SK-N-SH treated with all-trans-retinoic acid at 6 μM for 48 hours (cell line): ENCODE results near the gene VEGFC.

Experiments
- PPARA ChIP-seq: fragments of 250-450 bp; sonication (Bioruptor Pico); IDR thresholded peaks from 2 replicates; pipeline ENCODE4 v1.5.0; 2020; ENCODE audit warnings: mild to moderate bottlenecking, borderline replicate concordance
- RARB ChIP-seq: fragments of 250-450 bp; sonication (Bioruptor Pico); IDR thresholded peaks from 2 replicates; pipeline ENCODE4 v1.8.0; 2021; ENCODE audit warnings: mild to moderate bottlenecking, moderate library complexity
- SNAI2 ChIP-seq: fragments of 250-450 bp; sonication (Bioruptor Pico); IDR thresholded peaks from 2 replicates; pipeline ENCODE4 v1.5.0; 2020; ENCODE audit warnings: mild to moderate bottlenecking, moderate library complexity
- TOX ChIP-seq: fragments of 250-450 bp; sonication (Bioruptor Pico); IDR thresholded peaks from 2 replicates; pipeline ENCODE4 v1.8.0; 2021; ENCODE audit warnings: mild to moderate bottlenecking, moderate library complexity, borderline replicate concordance
- ZFP3 ChIP-seq: fragments of 250-450 bp; sonication (Bioruptor Pico); IDR thresholded peaks from 2 replicates; pipeline ENCODE4 v1.5.0; 2020; ENCODE audit warnings: mild to moderate bottlenecking, moderate library complexity
- ZFP30 ChIP-seq: fragments of 450-650 bp; formaldehyde crosslinking; IDR thresholded peaks from 2 replicates; pipeline ENCODE4 v1.5.0; 2022; ENCODE audit warnings: mild to moderate bottlenecking, moderate library complexity
- ZNF565 ChIP-seq: fragments of 450-650 bp; formaldehyde crosslinking; conservative IDR thresholded peaks from 2 replicates; pipeline ENCODE4 v1.5.0; 2020; ENCODE audit warnings: low read depth, mild to moderate bottlenecking, moderate library complexity
- ZNF70 ChIP-seq: fragments of 450-650 bp; formaldehyde crosslinking; IDR thresholded peaks from 2 replicates; pipeline ENCODE4 v1.5.0; 2020; ENCODE audit warnings: mild to moderate bottlenecking, moderate library complexity
- ZNF8 ChIP-seq: fragments of 450-650 bp; formaldehyde crosslinking; IDR thresholded peaks from 2 replicates; pipeline ENCODE4 v1.5.0; 2020; ENCODE audit warnings: mild to moderate bottlenecking, moderate library complexity
- TF ChIP-seq, protein P1 (sequence below): fragments of 250-450 bp; sonication (Bioruptor Pico); IDR thresholded peaks from 2 replicates; pipeline ENCODE4 v1.8.0; 2020; ENCODE audit warnings: mild to moderate bottlenecking, moderate library complexity, borderline replicate concordance
- TF ChIP-seq, protein P2 (sequence below): fragments of 250-450 bp; sonication (Bioruptor Pico); IDR thresholded peaks from 2 replicates; pipeline ENCODE4 v1.5.1; 2020; ENCODE audit warnings: low read depth, mild to moderate bottlenecking, moderate library complexity

DNA sequence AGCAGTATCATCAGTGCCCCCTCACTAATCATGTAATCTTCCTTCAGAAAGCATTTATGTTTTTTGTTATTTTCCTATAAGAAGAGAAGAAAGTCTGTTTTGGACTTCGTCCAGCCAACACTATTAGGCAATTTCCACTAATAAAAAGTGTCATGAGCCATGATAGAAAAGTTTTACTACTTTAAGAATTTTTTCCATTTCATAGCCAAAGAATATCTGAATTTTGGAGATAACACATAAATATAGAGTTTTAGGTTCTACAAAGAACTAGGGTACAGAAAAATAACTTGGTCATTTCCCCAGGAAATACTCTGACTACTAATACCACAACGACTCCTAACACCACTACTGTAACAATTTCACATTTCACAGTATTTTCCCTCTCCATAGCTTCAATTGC, 41.8 kb upstream of the VEGFC start:
- TF ChIP-seq ZNF70 (CRISPR knock-in tag) (no peak), ZNF8 (CRISPR knock-in tag) (no peak), ZFP3 (no peak), SNAI2 (no peak), ZFP30 (CRISPR knock-in tag) (no peak), RARB (CRISPR knock-in tag) (no peak), PPARA (CRISPR knock-in tag) (no peak), TOX (CRISPR knock-in tag) (no peak), ZNF565 (no peak)
- TF ChIP-seq, protein P1, sequence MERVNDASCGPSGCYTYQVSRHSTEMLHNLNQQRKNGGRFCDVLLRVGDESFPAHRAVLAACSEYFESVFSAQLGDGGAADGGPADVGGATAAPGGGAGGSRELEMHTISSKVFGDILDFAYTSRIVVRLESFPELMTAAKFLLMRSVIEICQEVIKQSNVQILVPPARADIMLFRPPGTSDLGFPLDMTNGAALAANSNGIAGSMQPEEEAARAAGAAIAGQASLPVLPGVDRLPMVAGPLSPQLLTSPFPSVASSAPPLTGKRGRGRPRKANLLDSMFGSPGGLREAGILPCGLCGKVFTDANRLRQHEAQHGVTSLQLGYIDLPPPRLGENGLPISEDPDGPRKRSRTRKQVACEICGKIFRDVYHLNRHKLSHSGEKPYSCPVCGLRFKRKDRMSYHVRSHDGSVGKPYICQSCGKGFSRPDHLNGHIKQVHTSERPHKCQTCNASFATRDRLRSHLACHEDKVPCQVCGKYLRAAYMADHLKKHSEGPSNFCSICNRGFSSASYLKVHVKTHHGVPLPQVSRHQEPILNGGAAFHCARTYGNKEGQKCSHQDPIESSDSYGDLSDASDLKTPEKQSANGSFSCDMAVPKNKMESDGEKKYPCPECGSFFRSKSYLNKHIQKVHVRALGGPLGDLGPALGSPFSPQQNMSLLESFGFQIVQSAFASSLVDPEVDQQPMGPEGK (CRISPR knock-in tag), result no peak
- TF ChIP-seq, protein P2, sequence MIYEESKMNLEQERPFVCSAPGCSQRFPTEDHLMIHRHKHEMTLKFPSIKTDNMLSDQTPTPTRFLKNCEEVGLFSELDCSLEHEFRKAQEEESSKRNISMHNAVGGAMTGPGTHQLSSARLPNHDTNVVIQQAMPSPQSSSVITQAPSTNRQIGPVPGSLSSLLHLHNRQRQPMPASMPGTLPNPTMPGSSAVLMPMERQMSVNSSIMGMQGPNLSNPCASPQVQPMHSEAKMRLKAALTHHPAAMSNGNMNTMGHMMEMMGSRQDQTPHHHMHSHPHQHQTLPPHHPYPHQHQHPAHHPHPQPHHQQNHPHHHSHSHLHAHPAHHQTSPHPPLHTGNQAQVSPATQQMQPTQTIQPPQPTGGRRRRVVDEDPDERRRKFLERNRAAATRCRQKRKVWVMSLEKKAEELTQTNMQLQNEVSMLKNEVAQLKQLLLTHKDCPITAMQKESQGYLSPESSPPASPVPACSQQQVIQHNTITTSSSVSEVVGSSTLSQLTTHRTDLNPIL (CRISPR knock-in tag), result no peak
